ENCODE measurements around the gene HOXA7. TPM values are rescaled to one million over a fixed set of nuclear protein-coding genes. Genes with fewer than 3 reads are reported as not detected.
A peak's percentile ranks its signal among the peaks of the same experiment; 100 is the strongest.

Gene HOXA7
- total and polyA plus RNA-seq, 11 donors: 0.29 TPM; not detected in 10

DNA sequence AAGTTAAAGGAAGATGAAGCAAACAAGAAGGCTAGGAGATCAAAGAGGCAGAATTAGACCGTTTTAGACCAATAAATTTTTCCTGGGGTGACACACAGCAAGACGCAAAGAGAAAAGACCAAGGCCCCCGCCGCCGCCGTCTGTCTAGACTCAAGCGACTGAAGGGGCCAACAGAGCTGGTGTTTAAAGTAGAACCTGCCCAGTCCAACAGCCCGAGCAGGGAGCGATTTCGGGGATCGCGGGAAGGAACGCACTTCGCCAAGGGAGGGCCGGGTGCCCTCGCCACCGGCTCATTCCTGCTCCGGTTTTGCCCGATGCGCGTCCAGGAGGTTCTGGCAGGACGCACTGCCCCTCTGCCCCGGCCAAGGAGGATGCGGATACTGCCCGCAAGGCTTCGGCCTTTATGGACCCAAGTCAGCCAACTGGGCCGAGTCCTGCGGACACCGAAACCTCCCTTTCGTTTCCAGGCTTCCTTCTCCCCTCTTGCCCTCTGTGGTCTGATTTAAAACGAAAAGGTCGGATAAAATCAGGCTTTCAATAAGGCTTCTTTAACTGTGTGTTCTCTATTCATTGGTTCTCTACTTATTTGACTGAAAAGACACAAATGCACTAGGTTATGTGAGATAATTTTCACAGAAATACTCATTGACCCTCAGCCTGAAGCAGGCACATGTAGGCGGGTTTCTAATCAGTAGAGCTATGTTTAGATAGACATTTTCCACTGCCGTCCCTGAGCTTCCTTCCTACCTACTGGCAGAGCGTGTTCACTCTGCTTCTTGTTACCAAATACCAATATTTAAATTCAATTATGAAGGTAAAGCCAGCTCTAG is 2.2 kb upstream of the HOXA7 start:
- ATAC-seq (no peak), DNase-seq (peak in 1 of 5 donors; percentile 27)
- Histone ChIP-seq H3K27ac (no peak overlapping the region), H3K27me3 (peaks cover 79 to 100% (median 98%) of the 10 kb centered on the region in 9 donors), H3K4me3 (no peak overlapping the region), H3K36me3 (no peaks in the 10 kb centered on the region), H3K9me3 (no peaks in the 10 kb centered on the region), H3K4me1 (peaks cover 3 to 55% (median 20%) of the 10 kb centered on the region in 12 donors)
- intact Hi-C loops (cut with DNase I): loop anchor here in 5 of 10 donors (10.0 kb wide), 3 partner anchors 1074 to 1294 kb away; no protein-coding TSS in a partner anchor
- WGBS, 4 donors: 11 to 20% (median 14%) methylated on average over 26 to 35 of the region's 35 CpGs
- TF ChIP-seq POLR2A (IDR thresholded peaks at IDR 0.05): no peak
- TF ChIP-seq, protein P1, sequence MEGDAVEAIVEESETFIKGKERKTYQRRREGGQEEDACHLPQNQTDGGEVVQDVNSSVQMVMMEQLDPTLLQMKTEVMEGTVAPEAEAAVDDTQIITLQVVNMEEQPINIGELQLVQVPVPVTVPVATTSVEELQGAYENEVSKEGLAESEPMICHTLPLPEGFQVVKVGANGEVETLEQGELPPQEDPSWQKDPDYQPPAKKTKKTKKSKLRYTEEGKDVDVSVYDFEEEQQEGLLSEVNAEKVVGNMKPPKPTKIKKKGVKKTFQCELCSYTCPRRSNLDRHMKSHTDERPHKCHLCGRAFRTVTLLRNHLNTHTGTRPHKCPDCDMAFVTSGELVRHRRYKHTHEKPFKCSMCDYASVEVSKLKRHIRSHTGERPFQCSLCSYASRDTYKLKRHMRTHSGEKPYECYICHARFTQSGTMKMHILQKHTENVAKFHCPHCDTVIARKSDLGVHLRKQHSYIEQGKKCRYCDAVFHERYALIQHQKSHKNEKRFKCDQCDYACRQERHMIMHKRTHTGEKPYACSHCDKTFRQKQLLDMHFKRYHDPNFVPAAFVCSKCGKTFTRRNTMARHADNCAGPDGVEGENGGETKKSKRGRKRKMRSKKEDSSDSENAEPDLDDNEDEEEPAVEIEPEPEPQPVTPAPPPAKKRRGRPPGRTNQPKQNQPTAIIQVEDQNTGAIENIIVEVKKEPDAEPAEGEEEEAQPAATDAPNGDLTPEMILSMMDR (IDR thresholded peaks at IDR 0.05): no peak

DNA sequence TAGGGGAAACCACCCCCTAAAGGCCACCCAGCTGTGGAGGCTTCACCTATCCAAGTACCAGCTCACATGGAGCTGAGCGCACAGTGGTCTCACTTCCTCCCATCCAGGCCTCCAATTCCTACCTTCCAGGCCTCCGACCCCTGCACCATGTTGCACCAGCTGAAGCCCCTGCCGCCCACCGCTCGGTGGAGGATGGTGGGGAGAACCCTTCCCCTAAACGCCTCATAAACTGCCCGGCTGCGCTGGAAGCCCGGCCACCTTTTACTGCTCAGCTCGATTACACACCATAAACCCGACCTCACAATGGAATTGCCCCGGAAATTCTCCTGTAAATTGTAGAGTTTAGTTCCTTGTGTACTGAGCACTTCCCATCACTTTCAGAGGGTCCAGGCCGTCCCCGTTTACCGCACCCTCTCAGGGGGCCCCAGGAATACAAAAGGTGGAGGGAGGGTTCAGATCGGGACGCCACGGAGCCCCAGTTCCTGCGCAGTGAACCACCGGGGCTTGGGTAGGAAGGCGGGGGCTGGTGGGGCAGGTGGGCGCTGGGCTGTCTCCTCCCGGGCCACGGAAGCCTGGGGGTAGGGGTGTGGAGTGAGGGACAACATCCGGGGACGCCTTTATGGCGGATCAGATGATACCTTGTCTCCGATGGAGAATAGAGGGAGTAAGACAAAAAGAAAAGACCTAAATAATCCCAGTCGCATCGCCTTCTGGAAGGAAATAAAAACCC is 1.4 kb upstream of the HOXA7 start:
- intact Hi-C loops (cut with DNase I): loop anchor here in 5 of 10 donors (10.0 kb wide), 3 partner anchors 1073 to 1293 kb away; no protein-coding TSS in a partner anchor
- ATAC-seq (no peak), DNase-seq (peak in 1 of 5 donors; percentile 24)
- 6 to 12% (median 8%) methylated on average over 26 to 30 of the region's 30 CpGs for WGBS, 4 donors
- no peaks in the 10 kb centered on the region for H3K9me3 ChIP-seq
- no peak overlapping the region for H3K4me3 ChIP-seq
- TF ChIP-seq, protein P1 (IDR thresholded peaks at IDR 0.05): no peak
- no peak for TF ChIP-seq POLR2A (IDR thresholded peaks at IDR 0.05)
- peaks cover 83 to 100% (median 98%) of the 10 kb centered on the region in 9 donors for H3K27me3 ChIP-seq
- no peaks in the 10 kb centered on the region for H3K36me3 ChIP-seq
- peaks cover 3 to 55% (median 20%) of the 10 kb centered on the region in 12 donors for H3K4me1 ChIP-seq
- no peak overlapping the region for H3K27ac ChIP-seq

DNA sequence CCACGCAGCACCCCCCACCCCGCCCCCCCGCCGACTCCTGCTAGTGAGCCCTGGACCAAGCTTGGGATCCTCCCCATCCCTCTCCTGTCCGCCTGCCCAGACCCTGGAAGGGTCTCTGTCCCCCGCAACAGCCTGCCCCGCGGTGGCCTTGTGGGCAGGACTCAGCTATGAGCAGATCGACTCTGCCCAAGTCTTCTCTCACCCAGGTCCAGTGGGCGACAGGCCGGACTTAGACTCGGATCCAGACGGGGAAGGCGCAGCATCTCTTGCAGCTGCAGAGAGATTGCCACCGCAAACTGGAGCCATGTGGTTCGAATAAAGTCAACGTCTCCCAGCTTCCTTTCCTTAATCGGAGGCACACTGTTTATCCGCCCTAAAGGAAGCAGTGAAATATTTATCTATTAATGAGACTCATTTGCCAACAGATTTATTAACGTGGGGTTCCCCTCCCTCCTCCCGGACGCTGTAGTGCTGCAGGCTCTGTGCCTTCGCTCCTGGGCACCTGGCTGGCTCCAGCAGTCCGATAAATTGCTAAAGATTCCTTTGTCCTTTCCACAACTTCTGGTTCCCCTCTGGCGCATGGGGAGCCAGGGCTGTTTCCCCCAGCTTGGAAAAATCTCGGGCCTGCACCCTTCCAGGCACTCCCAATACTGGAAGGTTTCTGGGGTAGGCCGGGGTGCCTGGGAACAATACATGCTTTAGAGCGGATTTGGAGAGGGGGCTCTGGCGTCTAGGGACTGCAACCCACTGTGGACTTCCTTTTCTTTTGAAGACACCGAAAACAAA is 634 bp upstream of the HOXA7 start:
- intact Hi-C loops (cut with DNase I): loop anchor here in 5 of 10 donors (10.0 kb wide), 3 partner anchors 1072 to 1292 kb away; no protein-coding TSS in a partner anchor
- WGBS, 4 donors: 7 to 10% (median 8%) methylated on average over 18 to 30 of the region's 30 CpGs

More for the DNA sequence above, 634 bp upstream of the HOXA7 start:
- H3K4me1 ChIP-seq: peaks cover 3 to 63% (median 23%) of the 10 kb centered on the region in 12 donors
- peaks cover 88 to 100% (median 98%) of the 10 kb centered on the region in 9 donors for H3K27me3 ChIP-seq
- TF ChIP-seq, protein P1 (IDR thresholded peaks at IDR 0.05): no peak
- no peak for TF ChIP-seq POLR2A (IDR thresholded peaks at IDR 0.05)
- H3K36me3 ChIP-seq: no peaks in the 10 kb centered on the region
- peak overlapping the region in 1 of 12 donors; percentile 79 for H3K27ac ChIP-seq
- no peak overlapping the region for H3K4me3 ChIP-seq
- H3K9me3 ChIP-seq: no peaks in the 10 kb centered on the region
- DNase-seq: peak in 2 of 5 donors; percentile 20 to 27
- ATAC-seq: no peak

Measured in heart left ventricle (tissue), 16 donors.